ENCODE measurements around the gene CD82. TPM values are rescaled to one million over a fixed set of nuclear protein-coding genes. Genes with fewer than 3 reads are reported as not detected.

CD82 gene
- total RNA-seq, 1 experiment from 2014 or later, result 4.5 TPM

DNA sequence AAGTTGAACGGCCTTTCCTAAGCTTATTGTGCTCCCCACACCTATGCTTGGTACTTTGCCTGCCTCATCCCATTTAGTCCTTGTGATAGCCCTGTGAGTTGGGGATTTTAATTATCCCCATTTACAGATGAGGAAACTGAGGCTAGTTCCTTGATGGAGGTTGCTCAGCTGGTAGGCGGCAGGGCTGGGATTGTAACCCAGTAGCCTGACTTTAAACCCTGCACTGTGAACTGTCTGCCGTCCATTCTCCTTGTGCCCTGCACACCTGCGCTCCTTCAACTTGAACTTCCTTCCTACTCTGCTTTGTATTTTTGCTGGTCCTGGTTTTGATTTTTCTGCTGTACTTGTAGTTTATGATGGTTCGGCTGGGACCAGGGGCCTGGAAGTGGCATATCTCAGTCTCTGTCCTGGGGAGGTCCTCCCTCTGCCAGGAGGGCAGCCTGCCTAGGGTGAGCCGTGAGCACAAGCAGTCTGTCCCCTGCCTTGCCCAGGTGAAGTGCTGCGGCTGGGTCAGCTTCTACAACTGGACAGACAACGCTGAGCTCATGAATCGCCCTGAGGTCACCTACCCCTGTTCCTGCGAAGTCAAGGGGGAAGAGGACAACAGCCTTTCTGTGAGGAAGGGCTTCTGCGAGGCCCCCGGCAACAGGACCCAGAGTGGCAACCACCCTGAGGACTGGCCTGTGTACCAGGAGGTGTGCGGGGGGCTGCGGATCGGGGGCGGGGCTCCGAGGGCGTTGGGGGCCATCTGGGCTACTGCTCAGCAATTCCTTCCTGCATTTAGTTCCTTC is 52.4 kb downstream of the CD82 start:
- no peak overlapping the region for H2BK20ac ChIP-seq (ENCODE audit: low read depth, low read length, poor library complexity, severe bottlenecking)
- H4K5ac ChIP-seq (ENCODE audit: insufficient read length, low read depth, low read length), result no peak overlapping the region
- no peaks in the 10 kb centered on the region; a peak in 1 of 5 replicates for H3K9me3 Mint-ChIP-seq
- H3K27me3 ChIP-seq (ENCODE audit: insufficient read depth, low read length), result no peaks in the 10 kb centered on the region
- H3K56ac ChIP-seq (ENCODE audit: insufficient read length, low read depth, low read length), result no peak overlapping the region
- no peak overlapping the region for H3K4me2 ChIP-seq (ENCODE audit: insufficient read depth, insufficient read length, low read length)
- H4K20me1 ChIP-seq (ENCODE audit: control insufficient read depth, insufficient read depth, insufficient read length), result no peaks in the 10 kb centered on the region
- H3T11ph ChIP-seq (ENCODE audit: low read length), result no peak overlapping the region
- no peak for TF ChIP-seq CTCF (conservative IDR thresholded peaks at IDR 0.05)
- H3K9me3 ChIP-seq (ENCODE audit: control insufficient read depth, low read depth, low read length), result no peaks in the 10 kb centered on the region
- no peak overlapping the region for H3K14ac ChIP-seq (ENCODE audit: insufficient read depth, low read length)
- no peak overlapping the region for H2BK15ac ChIP-seq (ENCODE audit: low read depth, low read length)
- no peaks in the 10 kb centered on the region for H3K79me1 ChIP-seq (ENCODE audit: insufficient read depth, low read depth, low read length, poor library complexity, severe bottlenecking)
- no peak overlapping the region for H2AK5ac ChIP-seq (ENCODE audit: insufficient read length, low read length)
- peaks cover 0 to 2% (median 0%) of the 10 kb centered on the region in 3 experiments; a peak in 1 of 7 replicates for H3K36me3 Mint-ChIP-seq (ENCODE audit: insufficient read depth in 1 of 3, low read depth in 3 of 3)
- no peak overlapping the region for H4K91ac ChIP-seq (ENCODE audit: insufficient read length, low read depth, low read length)
- no CpG with 5 or more reads among the region's 18 CpGs for WGBS (ENCODE audit: extremely low coverage, insufficient read length, low lambda C conversion rate)
- no peak overlapping the region for H3K4ac ChIP-seq (ENCODE audit: low read depth, low read length)
- no peak for DNase-seq
- no peak overlapping the region for H2BK120ac ChIP-seq (ENCODE audit: low read depth, low read length, poor library complexity, severe bottlenecking)
- H4K8ac ChIP-seq (replicated peaks; ENCODE audit: insufficient read length, low read depth, low read length), result no peak overlapping the region
- H2BK5ac ChIP-seq (ENCODE audit: insufficient read length, low read length), result no peak overlapping the region
- H3K79me2 ChIP-seq (ENCODE audit: insufficient read depth, low read length), result no peaks in the 10 kb centered on the region
- H3K4me1 Mint-ChIP-seq, result peaks cover 16 to 26% of the 10 kb centered on the region in 2 experiments
- no peaks in the 10 kb centered on the region for H3K23me2 ChIP-seq (ENCODE audit: insufficient read length, low read depth, low read length, poor library complexity, severe bottlenecking)
- H3K27ac ChIP-seq (ENCODE audit: insufficient read length, low read depth, low read length), result no peak overlapping the region
- no peaks in the 10 kb centered on the region for H3K4me1 ChIP-seq (ENCODE audit: insufficient read depth, low read length)
- H3K27ac Mint-ChIP-seq, result peak overlapping the region in 1 of 3 experiments; percentile 77; a peak in 1 of 7 replicates
- no peak overlapping the region for H3K18ac ChIP-seq (ENCODE audit: insufficient read length, low read depth, low read length)
- H2BK12ac ChIP-seq (ENCODE audit: insufficient read length, low read depth, low read length), result no peak overlapping the region
- no peak overlapping the region for H3K4me3 Mint-ChIP-seq
- peaks cover 27% of the 10 kb centered on the region for H3K27me3 Mint-ChIP-seq (ENCODE audit: low read depth)
- no peak overlapping the region for H2AFZ ChIP-seq (ENCODE audit: low read length)
- no peak overlapping the region for H3K23ac ChIP-seq (ENCODE audit: insufficient read length, low read depth, low read length)
- H3K9ac ChIP-seq (ENCODE audit: extremely low read depth, insufficient read length, low read length), result no peak overlapping the region
